Breast epithelium (tissue), 4 donors: ENCODE measurements around the gene CSTB. TPM values are rescaled to one million over a fixed set of nuclear protein-coding genes. Genes with fewer than 3 reads are reported as not detected.

Source experiments
- DNase-seq, 2 donors: peaks; one replicate each; pipeline ENCODE4 v3.0.0-alpha.2; 2019; ENCODE audit warnings: low spot score in 2 of 2
- H3K27ac ChIP-seq, 2 donors: fragments of 200-600 bp; sonication (generic) in 1 of 2; one replicate each; pipeline ENCODE4 v1.5.1; 2016 to 2019; ENCODE audit warnings: mild to moderate bottlenecking in 1 of 2
- H3K27me3 ChIP-seq, 2 donors: fragments of 200-600 bp; sonication (generic) in 1 of 2; one replicate each; pipeline versions ENCODE4 v1.5.1 to v1.6.0; 2017 to 2019; ENCODE audit warnings: control low read depth in 1 of 2, mild to moderate bottlenecking in 1 of 2
- H3K36me3 ChIP-seq: fragments of 200-600 bp; one replicate; pipeline ENCODE4 v1.5.1; 2019
- H3K4me1 ChIP-seq, 2 donors: fragments of 200-600 bp; sonication (generic); one replicate each; pipeline ENCODE4 v1.5.1; 2016 to 2019; ENCODE audit warnings: control low read depth in 1 of 2
- H3K4me3 ChIP-seq, 3 donors: fragments of 200-600 bp; sonication (generic); 1 replicate in 2 of 3; 2 replicates in 1 of 3; pipeline ENCODE4 v1.5.1; 2016 to 2019; ENCODE audit warnings: mild to moderate bottlenecking in 3 of 3, moderate library complexity in 2 of 3
- H3K9me3 ChIP-seq, 2 donors: fragments of 200-600 bp; sonication (generic) in 1 of 2; one replicate each; pipeline ENCODE4 v1.5.1; 2016 to 2019; ENCODE audit warnings: control low read depth in 1 of 2
- POLR2A ChIP-seq: fragments of 450-650 bp; IDR thresholded peaks from one replicate; pipeline ENCODE4 v1.6.1; 2016; ENCODE audit warnings: antibody characterized with exemption, mild to moderate bottlenecking, moderate library complexity
- POLR2AphosphoS5 ChIP-seq, 3 donors: sonication (generic); formaldehyde crosslinking; IDR thresholded peaks; one replicate each; pipeline ENCODE4 v1.6.1; 2017; ENCODE audit warnings: antibody characterized with exemption in 3 of 3
- intact Hi-C: fragments of 100-400 bp; cut with DNase I; formaldehyde crosslinking; loops from one replicate; pipeline ENCODE4 v1.15.1; 2023; ENCODE audit warnings: low total_unique reads
- total RNA-seq, 3 donors: library from RNA; depleted of rRNA; stranded (reverse); fragments of >200 nt; gene quantifications; one replicate each; pipeline ENCODE4 v1.1.0, GENCODE V29; 2016
- TF ChIP-seq, protein P1 (sequence below), 3 donors: fragments of 450-650 bp; IDR thresholded peaks; one replicate each; pipeline ENCODE4 v1.5.1; 2016 to 2017; ENCODE audit warnings: antibody characterized with exemption in 3 of 3, mild to moderate bottlenecking in 3 of 3, moderate library complexity in 3 of 3

The CSTB gene
- total RNA-seq, 3 donors from 2014 or later = 12.1 to 16.8 (median 16.8) TPM

DNA sequence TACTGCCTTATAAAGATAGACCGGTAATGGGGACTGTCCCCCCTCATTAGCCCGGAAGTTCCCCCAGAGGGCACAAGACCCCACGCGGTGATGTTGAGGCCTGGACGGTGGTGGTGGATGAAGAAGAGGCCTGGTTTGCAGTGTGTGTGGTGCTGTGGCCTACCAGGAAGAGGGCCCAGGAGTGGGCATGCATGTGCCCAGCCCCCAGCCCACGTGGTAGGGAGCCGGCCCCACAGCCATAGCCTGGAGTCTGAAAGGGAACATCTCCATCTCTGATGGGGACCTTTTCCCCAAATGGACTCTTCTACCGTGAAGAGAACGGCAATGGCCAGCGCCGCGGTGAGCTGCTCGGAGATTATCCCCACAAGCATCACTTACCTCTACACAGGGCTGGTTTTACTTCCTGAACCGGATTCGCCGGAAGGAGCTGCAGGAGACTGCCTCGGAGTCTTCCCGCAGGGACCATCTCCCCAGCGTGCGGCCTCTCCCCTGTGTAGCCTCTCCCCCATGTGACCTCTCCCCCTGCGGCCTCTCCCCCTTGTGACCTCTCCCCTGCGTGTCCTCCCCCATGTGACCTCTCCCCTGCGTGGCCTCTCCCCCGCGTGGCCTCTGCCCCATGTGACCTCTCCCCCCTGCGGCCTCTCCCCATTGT, 33.9 kb upstream of the CSTB start:
- intact Hi-C loops = loop anchor here (10.0 kb wide), 1 partner anchor 155 kb away; no protein-coding TSS in a partner anchor
- peaks cover 0 to 13% of the 10 kb centered on the region in 2 donors for H3K4me1 ChIP-seq

DNA sequence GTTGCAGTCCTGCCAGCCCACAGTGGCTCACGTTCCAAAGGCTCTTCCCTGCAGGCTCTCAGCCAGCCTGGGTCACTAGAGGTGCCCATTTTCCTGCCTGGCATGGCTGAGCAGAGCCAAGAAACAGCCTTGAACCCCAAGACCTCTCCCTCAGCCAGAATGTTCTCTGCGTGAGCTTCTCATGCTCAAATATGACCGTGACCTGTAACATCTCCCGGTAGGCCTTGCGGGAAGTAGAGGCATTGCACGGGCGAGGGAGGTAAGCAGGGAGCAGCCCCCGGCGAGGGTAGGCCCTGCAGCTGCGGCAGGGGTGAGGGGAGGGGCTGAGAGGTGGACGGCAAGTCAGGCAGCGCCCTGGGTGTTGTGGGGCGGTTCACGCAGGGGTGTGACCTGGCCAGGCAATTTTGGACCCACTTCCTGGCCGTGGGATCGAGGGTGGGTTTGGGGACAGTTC, 33.3 kb upstream of the CSTB start:
- Histone ChIP-seq H3K9me3 (no peaks in the 10 kb centered on the region), H3K27ac (no peak overlapping the region), H3K27me3 (no peaks in the 10 kb centered on the region), H3K4me3 (no peak overlapping the region), H3K36me3 (no peaks in the 10 kb centered on the region), H3K4me1 (peaks cover 0 to 13% of the 10 kb centered on the region in 2 donors)
- no peak for DNase-seq
- intact Hi-C loops = no loop called here
- TF ChIP-seq POLR2AphosphoS5 (IDR thresholded peaks at IDR 0.05) = no peak
- TF ChIP-seq, protein P1, sequence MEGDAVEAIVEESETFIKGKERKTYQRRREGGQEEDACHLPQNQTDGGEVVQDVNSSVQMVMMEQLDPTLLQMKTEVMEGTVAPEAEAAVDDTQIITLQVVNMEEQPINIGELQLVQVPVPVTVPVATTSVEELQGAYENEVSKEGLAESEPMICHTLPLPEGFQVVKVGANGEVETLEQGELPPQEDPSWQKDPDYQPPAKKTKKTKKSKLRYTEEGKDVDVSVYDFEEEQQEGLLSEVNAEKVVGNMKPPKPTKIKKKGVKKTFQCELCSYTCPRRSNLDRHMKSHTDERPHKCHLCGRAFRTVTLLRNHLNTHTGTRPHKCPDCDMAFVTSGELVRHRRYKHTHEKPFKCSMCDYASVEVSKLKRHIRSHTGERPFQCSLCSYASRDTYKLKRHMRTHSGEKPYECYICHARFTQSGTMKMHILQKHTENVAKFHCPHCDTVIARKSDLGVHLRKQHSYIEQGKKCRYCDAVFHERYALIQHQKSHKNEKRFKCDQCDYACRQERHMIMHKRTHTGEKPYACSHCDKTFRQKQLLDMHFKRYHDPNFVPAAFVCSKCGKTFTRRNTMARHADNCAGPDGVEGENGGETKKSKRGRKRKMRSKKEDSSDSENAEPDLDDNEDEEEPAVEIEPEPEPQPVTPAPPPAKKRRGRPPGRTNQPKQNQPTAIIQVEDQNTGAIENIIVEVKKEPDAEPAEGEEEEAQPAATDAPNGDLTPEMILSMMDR (IDR thresholded peaks at IDR 0.05) = no peak
- no peak for TF ChIP-seq POLR2A

More for the DNA sequence above, 33.9 kb upstream of the CSTB start:
- Histone ChIP-seq H3K27ac (no peak overlapping the region), H3K4me3 (no peak overlapping the region), H3K27me3 (no peaks in the 10 kb centered on the region), H3K9me3 (no peaks in the 10 kb centered on the region), H3K36me3 (no peaks in the 10 kb centered on the region)
- DNase-seq = no peak
- TF ChIP-seq POLR2A (no peak), POLR2AphosphoS5 (IDR thresholded peaks at IDR 0.05) (no peak)
- TF ChIP-seq, protein P1 (IDR thresholded peaks at IDR 0.05) = no peak

DNA sequence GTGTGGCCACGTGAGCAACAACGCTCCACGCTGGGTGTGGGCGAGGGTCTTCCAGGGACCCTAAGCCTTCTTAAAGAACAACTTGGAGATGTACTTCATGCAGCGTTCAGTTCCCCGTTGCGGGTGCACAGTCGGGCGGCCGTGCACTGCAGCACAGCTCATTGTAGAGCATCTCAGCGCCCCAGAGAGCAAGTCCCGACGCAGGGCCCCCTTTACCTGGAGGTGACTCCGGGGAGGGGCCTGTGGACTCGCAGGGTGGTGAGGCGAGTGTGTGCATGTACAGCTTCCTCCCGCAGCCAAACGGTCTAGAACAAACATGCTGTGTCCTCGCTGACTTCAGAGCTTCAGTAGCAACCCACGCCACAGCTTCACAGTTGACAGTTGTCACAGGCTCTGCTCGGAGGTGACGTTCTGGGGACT, 32.7 kb upstream of the CSTB start:
- intact Hi-C loops = no loop called here
- Histone ChIP-seq H3K27me3 (no peaks in the 10 kb centered on the region), H3K4me3 (no peak overlapping the region), H3K4me1 (peaks cover 0 to 13% of the 10 kb centered on the region in 2 donors), H3K36me3 (no peaks in the 10 kb centered on the region), H3K27ac (no peak overlapping the region), H3K9me3 (no peaks in the 10 kb centered on the region)
- TF ChIP-seq, protein P1 (IDR thresholded peaks at IDR 0.05) = no peak
- TF ChIP-seq POLR2AphosphoS5 (IDR thresholded peaks at IDR 0.05) (no peak), POLR2A (no peak)
- DNase-seq = no peak

DNA sequence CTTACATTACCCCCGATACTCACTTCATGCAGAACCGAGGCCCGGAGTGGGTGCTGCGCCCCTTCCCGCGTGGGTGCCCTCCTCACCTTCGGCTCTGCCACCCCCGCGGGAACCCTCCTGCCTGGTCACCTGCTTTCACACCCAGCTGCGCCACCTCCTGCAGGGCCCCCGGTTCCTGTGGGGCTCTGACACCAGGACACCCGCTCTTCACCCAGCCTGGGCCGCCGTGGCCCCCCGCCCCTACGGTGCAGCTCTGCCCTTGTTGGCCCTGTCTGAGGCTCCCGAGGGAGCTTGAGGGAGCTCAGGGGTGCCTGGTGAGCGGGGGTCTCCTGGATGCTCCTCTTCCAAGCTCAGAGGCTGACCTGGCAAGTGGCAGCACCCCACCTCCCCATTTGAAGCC, 32.3 kb upstream of the CSTB start:
- Histone ChIP-seq H3K4me3 (no peak overlapping the region), H3K36me3 (no peaks in the 10 kb centered on the region), H3K4me1 (peaks cover 0 to 13% of the 10 kb centered on the region in 2 donors), H3K27me3 (no peaks in the 10 kb centered on the region), H3K27ac (no peak overlapping the region), H3K9me3 (no peaks in the 10 kb centered on the region)
- no peak for DNase-seq
- TF ChIP-seq POLR2A (no peak), POLR2AphosphoS5 (IDR thresholded peaks at IDR 0.05) (no peak)
- TF ChIP-seq, protein P1 (IDR thresholded peaks at IDR 0.05) = no peak
- intact Hi-C loops = no loop called here

DNA sequence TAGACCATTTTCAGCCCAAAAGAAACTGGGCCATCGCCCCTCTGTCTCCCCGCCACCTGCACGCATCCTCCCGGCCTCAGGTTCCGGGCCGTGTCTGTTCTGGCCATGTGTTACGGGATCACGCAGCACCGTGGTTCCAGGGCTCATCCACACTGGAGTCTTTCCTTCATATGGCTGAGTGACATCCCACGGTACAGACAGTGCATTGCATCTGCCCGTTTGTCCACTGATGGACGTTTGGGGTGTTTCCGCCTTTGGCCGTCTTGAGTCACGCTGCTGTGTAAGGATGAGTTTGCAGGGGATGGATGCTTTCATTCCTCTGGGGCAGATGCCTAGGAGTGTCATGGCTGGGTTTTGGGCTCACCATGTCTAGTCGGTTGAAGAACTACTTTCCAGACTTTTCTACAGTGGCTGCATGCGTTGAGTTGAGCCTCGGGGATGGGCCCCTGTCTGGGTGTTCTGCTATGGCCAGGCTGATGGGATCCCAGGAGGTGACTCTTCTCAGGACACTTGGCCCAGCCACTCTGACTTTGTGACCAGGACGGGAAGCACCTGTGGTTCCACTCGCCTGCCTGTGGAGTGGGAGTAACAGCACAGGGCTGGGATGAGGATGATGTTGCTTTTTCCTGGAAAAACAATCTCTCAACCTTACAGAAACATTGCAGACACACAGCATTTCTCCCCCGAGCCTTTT, 30.1 kb upstream of the CSTB start:
- Histone ChIP-seq H3K9me3 (no peaks in the 10 kb centered on the region), H3K36me3 (no peaks in the 10 kb centered on the region), H3K27me3 (no peaks in the 10 kb centered on the region), H3K4me1 (peaks cover 0 to 13% of the 10 kb centered on the region in 2 donors), H3K27ac (no peak overlapping the region), H3K4me3 (no peak overlapping the region)
- TF ChIP-seq POLR2A (no peak), POLR2AphosphoS5 (IDR thresholded peaks at IDR 0.05) (no peak)
- TF ChIP-seq, protein P1 (IDR thresholded peaks at IDR 0.05) = no peak
- intact Hi-C loops = no loop called here
- no peak for DNase-seq
